OCI-LY1 (cell line): ENCODE measurements around the gene PHACTR2.
"Not testable (repeated sequence)": the region's sequence is repeated elsewhere in the genome, so short reads cannot be mapped to it uniquely, and the experiment has no call there.

ENCODE experiments used
- H2AFZ ChIP-seq: fragments of 200-600 bp; sonication (generic), shearing (Covaris generic); 2 replicates; pipeline ENCODE4 v1.6.0; 2014; ENCODE audit warnings: antibody characterized with exemption, mild to moderate bottlenecking, low read length
- H3F3A ChIP-seq: fragments of 200-600 bp; sonication (generic), shearing (Covaris generic); 2 replicates; pipeline ENCODE4 v1.6.0; 2014; ENCODE audit warnings: mild to moderate bottlenecking, antibody characterized with exemption, low read length, moderate library complexity; ENCODE audit not compliant: insufficient read depth
- H3K27ac ChIP-seq: fragments of 200-600 bp; sonication (generic); 2 replicates; pipeline ENCODE4 v1.5.1; 2014; ENCODE audit warnings: low read length, mixed run types, mild to moderate bottlenecking, low read depth; ENCODE audit not compliant: poor library complexity, severe bottlenecking
- H3K27me3 ChIP-seq: fragments of 200-600 bp; sonication (generic); 2 replicates; pipeline ENCODE4 v1.6.0; 2014; ENCODE audit warnings: antibody characterized with exemption, mild to moderate bottlenecking, low read length, moderate library complexity; ENCODE audit not compliant: insufficient read depth
- H3K36me3 ChIP-seq: fragments of 200-600 bp; sonication (generic); 2 replicates; pipeline ENCODE4 v1.6.1; 2014; ENCODE audit warnings: mild to moderate bottlenecking, antibody characterized with exemption, low read length, moderate library complexity, mixed read lengths; ENCODE audit not compliant: insufficient read depth
- H3K4me1 ChIP-seq: fragments of 200-600 bp; sonication (generic); 2 replicates; pipeline ENCODE4 v1.5.1; 2014; ENCODE audit warnings: mild to moderate bottlenecking, low read length, moderate library complexity; ENCODE audit not compliant: insufficient read depth, severe bottlenecking
- H3K4me2 ChIP-seq: fragments of 200-600 bp; sonication (generic), shearing (Covaris generic); 2 replicates; pipeline ENCODE4 v1.6.1; 2014; ENCODE audit warnings: low read length
- H3K4me3 ChIP-seq: fragments of 200-600 bp; sonication (generic); 2 replicates; pipeline ENCODE4 v1.5.1; 2014; ENCODE audit warnings: low read length, low read depth, mild to moderate bottlenecking, mixed read lengths; ENCODE audit not compliant: poor library complexity, severe bottlenecking
- H3K79me2 ChIP-seq: fragments of 200-600 bp; shearing (Covaris generic); 2 replicates; pipeline ENCODE4 v1.6.1; 2016; ENCODE audit warnings: mixed run types, low read length, mixed read lengths; ENCODE audit not compliant: insufficient read depth
- H3K9ac ChIP-seq: fragments of 200-600 bp; sonication (generic), shearing (Covaris generic); 2 replicates; pipeline ENCODE4 v1.6.1; 2014; ENCODE audit warnings: mild to moderate bottlenecking, low read length, mixed read lengths
- H3K9me2 ChIP-seq: fragments of 200-600 bp; sonication (generic), shearing (Covaris generic); 2 replicates; pipeline ENCODE4 v1.6.1; 2014; ENCODE audit warnings: low read depth, mild to moderate bottlenecking, low read length, mixed read lengths
- H3K9me3 ChIP-seq: fragments of 200-600 bp; shearing (Covaris generic); 2 replicates; pipeline ENCODE4 v1.6.1; 2014; ENCODE audit warnings: low read length, mixed read lengths
- H4K20me1 ChIP-seq: fragments of 200-600 bp; sonication (generic), shearing (Covaris generic); 2 replicates; pipeline ENCODE4 v1.6.0; 2016; ENCODE audit warnings: mild to moderate bottlenecking, low read length; ENCODE audit not compliant: insufficient read depth
- EZH2 ChIP-seq: fragments of 200-600 bp; sonication (generic), shearing (Covaris generic); IDR thresholded peaks from 2 replicates; pipeline ENCODE4 v1.8.0; 2017; ENCODE audit warnings: borderline replicate concordance, mixed run types, mild to moderate bottlenecking, antibody characterized with exemption, low read length, moderate library complexity, mixed read lengths
- TF ChIP-seq, protein P1 (sequence below): fragments of 200-600 bp; sonication (generic), shearing (Covaris generic); IDR thresholded peaks from 2 replicates; pipeline ENCODE4 v1.5.1; 2017; ENCODE audit warnings: mild to moderate bottlenecking, antibody characterized with exemption, low read length, moderate library complexity, mixed read lengths

The PHACTR2 gene

DNA sequence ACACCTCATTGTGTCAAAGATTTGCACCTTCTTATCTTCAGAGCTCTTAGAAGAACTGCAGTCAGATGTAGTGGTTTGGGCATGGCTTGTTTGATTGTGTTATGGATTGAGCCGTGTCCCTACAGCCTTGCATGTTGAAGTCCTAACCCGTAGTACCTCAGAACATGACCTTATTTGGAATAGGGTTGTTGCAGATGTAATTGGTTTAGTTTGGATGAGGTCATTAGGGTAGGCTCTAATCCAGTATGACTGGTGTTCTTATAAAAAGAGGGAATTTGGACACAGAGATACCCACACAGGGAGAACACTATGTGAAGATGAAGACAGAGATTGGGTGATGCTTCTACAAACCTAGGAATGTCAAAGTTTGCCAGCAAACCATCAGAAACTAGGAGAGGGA, 35.4 kb upstream of the PHACTR2 start:
- Histone ChIP-seq H3F3A (no peaks in the 10 kb centered on the region), H3K4me3 (no peak overlapping the region), H4K20me1 (no peaks in the 10 kb centered on the region), H3K9me3 (no peaks in the 10 kb centered on the region), H3K27me3 (no peaks in the 10 kb centered on the region), H3K36me3 (no peaks in the 10 kb centered on the region), H3K79me2 (no peaks in the 10 kb centered on the region), H3K9me2 (no peaks in the 10 kb centered on the region), H3K27ac (no peak overlapping the region), H3K4me1 (no peaks in the 10 kb centered on the region), H3K4me2 (no peak overlapping the region), H2AFZ (no peak overlapping the region), H3K9ac (no peak overlapping the region)
- TF ChIP-seq, protein P1, sequence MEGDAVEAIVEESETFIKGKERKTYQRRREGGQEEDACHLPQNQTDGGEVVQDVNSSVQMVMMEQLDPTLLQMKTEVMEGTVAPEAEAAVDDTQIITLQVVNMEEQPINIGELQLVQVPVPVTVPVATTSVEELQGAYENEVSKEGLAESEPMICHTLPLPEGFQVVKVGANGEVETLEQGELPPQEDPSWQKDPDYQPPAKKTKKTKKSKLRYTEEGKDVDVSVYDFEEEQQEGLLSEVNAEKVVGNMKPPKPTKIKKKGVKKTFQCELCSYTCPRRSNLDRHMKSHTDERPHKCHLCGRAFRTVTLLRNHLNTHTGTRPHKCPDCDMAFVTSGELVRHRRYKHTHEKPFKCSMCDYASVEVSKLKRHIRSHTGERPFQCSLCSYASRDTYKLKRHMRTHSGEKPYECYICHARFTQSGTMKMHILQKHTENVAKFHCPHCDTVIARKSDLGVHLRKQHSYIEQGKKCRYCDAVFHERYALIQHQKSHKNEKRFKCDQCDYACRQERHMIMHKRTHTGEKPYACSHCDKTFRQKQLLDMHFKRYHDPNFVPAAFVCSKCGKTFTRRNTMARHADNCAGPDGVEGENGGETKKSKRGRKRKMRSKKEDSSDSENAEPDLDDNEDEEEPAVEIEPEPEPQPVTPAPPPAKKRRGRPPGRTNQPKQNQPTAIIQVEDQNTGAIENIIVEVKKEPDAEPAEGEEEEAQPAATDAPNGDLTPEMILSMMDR, result no peak
- TF ChIP-seq EZH2, result no peak

DNA sequence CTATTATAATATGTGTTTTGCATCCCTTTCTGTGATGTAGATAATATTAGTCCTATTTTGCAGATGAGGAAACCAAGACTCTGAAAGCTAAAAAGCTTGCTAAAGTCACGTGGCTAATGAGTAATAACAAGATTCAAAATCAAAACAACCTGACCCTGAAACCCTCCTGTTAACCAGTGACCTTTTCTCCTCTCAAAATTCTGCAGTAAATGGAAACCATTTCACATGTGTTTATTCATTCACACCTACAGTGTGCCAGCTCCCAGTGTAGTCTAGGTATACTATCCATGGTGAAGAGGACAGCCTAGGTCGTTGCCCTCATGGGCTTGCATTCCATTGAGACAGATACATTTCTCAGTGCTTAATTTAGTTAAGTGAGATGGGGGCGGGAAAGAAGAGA, 30.6 kb upstream of the PHACTR2 start:
- Histone ChIP-seq H3K36me3 (no peaks in the 10 kb centered on the region), H3K9me2 (no peaks in the 10 kb centered on the region), H3K27ac (no peak overlapping the region), H3K79me2 (no peaks in the 10 kb centered on the region), H3K27me3 (no peaks in the 10 kb centered on the region), H3K9ac (no peak overlapping the region), H2AFZ (no peak overlapping the region), H3K4me3 (no peak overlapping the region), H4K20me1 (no peaks in the 10 kb centered on the region), H3K4me2 (no peak overlapping the region), H3K4me1 (no peaks in the 10 kb centered on the region), H3F3A (no peaks in the 10 kb centered on the region), H3K9me3 (no peaks in the 10 kb centered on the region)
- TF ChIP-seq, protein P1, result no peak
- no peak for TF ChIP-seq EZH2

DNA sequence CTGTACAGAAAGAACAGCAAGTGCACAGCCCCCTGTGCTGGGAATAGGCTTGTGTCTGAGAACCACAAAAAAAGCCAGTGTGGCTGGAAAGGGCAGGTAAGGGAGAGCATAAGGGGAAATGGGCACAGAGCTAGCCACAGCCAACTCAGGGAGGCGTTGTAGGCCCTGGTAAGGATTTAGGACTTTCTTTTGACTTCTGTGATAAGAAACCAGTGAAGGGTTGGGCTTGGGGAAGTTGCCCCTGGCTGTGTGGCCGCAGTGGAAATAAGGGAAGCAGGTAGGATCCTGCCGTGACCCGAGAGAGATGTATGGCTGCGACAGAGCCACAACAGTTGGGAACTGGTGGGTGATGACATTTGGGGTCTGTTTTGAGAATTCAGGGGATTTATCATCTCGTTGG, 30.0 kb upstream of the PHACTR2 start:
- no peaks in the 10 kb centered on the region for H3K9me2 ChIP-seq
- no peaks in the 10 kb centered on the region for H4K20me1 ChIP-seq
- TF ChIP-seq, protein P1, result no peak
- no peak for TF ChIP-seq EZH2
- H3K4me2 ChIP-seq, result no peak overlapping the region
- H3K79me2 ChIP-seq, result no peaks in the 10 kb centered on the region
- H3K27me3 ChIP-seq, result no peaks in the 10 kb centered on the region
- H3K9me3 ChIP-seq, result no peaks in the 10 kb centered on the region
- no peaks in the 10 kb centered on the region for H3K4me1 ChIP-seq
- no peak overlapping the region for H2AFZ ChIP-seq
- no peak overlapping the region for H3K27ac ChIP-seq
- H3K9ac ChIP-seq, result no peak overlapping the region
- no peaks in the 10 kb centered on the region for H3F3A ChIP-seq
- H3K36me3 ChIP-seq, result no peaks in the 10 kb centered on the region
- H3K4me3 ChIP-seq, result no peak overlapping the region

DNA sequence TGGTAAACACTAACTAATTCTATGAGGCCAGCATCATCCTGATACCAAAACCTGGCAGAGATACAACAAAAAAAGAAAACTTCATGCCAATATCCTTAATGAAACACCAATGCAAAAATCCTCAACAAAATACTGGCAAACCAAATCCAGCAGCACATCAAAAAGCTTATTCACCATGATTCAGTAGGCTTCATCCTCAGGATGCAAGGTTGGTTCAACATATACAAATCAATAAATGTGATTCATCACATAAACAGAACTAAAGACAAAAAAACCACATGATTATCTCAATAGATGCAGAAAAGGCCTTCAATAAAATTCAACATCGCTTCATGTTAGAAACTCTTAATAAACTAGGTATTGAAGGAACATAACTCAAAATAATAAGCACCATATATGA, 28.4 kb upstream of the PHACTR2 start:
- H4K20me1 ChIP-seq, H3K9ac ChIP-seq, H3K9me2 ChIP-seq, H3K4me1 ChIP-seq, H3K27me3 ChIP-seq, H3K9me3 ChIP-seq, H3F3A ChIP-seq, H2AFZ ChIP-seq, H3K4me3 ChIP-seq, H3K27ac ChIP-seq, H3K36me3 ChIP-seq, H3K4me2 ChIP-seq, H3K79me2 ChIP-seq: not testable (repeated sequence)

DNA sequence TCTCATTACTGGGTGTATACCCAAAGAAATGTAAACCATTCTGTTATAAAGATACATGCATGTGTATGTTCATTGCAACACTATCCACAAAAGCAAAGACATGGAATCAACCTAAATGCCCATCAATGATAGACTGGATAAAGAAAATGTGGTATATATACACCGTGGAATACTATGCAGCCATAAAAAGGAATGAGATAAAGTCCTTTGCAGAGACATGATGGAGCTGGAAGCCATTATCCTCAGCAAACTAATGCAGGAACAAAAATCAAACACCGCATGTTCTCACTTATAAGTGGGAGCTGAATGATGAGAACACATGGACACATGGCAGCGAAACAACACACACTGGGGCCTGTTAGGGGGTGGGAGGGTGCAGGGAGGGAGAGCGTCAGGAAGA, 26.4 kb upstream of the PHACTR2 start:
- not testable (repeated sequence) for H3K9me3 ChIP-seq, H3K79me2 ChIP-seq, H3K9me2 ChIP-seq, H3K36me3 ChIP-seq, H3K4me2 ChIP-seq, H3K4me1 ChIP-seq, H3K4me3 ChIP-seq, H3K27ac ChIP-seq, H3K27me3 ChIP-seq, H3F3A ChIP-seq, H2AFZ ChIP-seq, H3K9ac ChIP-seq, H4K20me1 ChIP-seq
